ENCODE measurements around the gene GAREM2.

DNA sequence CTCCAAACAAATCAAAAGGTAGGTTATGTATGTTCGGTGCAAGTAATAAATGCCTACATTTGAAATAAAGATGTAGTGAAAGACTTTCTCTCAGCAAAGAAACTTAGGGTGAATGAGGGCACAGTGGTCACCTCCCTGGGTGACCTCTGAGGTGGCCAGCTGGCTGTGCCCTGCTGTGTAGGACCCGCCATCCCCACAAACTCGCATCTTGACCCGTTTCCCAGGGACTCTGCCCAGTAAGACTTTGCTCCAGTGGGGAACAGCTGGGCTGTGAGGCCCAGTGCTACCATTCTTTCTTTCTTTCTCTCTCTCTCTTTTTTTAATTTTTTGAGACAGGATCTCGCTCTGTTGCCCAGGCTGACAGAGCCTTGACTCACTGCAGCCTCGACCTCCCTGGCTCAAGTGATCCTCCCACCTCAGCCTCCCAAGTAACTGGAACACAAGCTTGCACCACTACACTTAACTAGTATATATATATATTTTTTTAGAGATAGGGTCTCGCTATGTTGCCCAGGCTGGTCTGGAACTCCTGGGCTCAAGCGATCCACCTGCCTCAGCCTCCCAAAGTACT lies 8.2 kb upstream of the GAREM2 start:
- TF ChIP-seq, protein P1, sequence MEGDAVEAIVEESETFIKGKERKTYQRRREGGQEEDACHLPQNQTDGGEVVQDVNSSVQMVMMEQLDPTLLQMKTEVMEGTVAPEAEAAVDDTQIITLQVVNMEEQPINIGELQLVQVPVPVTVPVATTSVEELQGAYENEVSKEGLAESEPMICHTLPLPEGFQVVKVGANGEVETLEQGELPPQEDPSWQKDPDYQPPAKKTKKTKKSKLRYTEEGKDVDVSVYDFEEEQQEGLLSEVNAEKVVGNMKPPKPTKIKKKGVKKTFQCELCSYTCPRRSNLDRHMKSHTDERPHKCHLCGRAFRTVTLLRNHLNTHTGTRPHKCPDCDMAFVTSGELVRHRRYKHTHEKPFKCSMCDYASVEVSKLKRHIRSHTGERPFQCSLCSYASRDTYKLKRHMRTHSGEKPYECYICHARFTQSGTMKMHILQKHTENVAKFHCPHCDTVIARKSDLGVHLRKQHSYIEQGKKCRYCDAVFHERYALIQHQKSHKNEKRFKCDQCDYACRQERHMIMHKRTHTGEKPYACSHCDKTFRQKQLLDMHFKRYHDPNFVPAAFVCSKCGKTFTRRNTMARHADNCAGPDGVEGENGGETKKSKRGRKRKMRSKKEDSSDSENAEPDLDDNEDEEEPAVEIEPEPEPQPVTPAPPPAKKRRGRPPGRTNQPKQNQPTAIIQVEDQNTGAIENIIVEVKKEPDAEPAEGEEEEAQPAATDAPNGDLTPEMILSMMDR (tag by site-specific recombination; IDR thresholded peaks at IDR 0.05): no peak
- TF ChIP-seq TCF7L2 (IDR thresholded peaks at IDR 0.05; ENCODE audit: borderline replicate concordance, low read depth, low read length) (no peak), ZNF777 (tag by site-specific recombination; IDR thresholded peaks at IDR 0.05; ENCODE audit: borderline replicate concordance) (no peak), ZNF274 (IDR thresholded peaks at IDR 0.05; ENCODE audit: low read length) (no peak), ZNF274 (tag by site-specific recombination; IDR thresholded peaks at IDR 0.05; ENCODE audit: borderline replicate concordance) (no peak)
- TF ChIP-seq, protein P2, sequence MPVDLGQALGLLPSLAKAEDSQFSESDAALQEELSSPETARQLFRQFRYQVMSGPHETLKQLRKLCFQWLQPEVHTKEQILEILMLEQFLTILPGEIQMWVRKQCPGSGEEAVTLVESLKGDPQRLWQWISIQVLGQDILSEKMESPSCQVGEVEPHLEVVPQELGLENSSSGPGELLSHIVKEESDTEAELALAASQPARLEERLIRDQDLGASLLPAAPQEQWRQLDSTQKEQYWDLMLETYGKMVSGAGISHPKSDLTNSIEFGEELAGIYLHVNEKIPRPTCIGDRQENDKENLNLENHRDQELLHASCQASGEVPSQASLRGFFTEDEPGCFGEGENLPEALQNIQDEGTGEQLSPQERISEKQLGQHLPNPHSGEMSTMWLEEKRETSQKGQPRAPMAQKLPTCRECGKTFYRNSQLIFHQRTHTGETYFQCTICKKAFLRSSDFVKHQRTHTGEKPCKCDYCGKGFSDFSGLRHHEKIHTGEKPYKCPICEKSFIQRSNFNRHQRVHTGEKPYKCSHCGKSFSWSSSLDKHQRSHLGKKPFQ (tag by site-specific recombination; IDR thresholded peaks at IDR 0.05): no peak
